Choroid plexus epithelial cell (primary cell): ENCODE data around the gene C19orf73.

Source experiments
- DNase-seq: peaks from one replicate; pipeline ENCODE4 v3.0.0-alpha.2; 2010; ENCODE audit warnings: low read depth
- H3K4me3 ChIP-seq: 2 replicates; pipeline ENCODE4 v1.5.1; 2011; ENCODE audit warnings: low read depth, mild to moderate bottlenecking, control low read depth, low read length, moderate library complexity
- CTCF ChIP-seq: conservative IDR thresholded peaks from 2 replicates; pipeline ENCODE4 v1.5.1; 2011; ENCODE audit warnings: low read depth, mild to moderate bottlenecking, control low read depth, inconsistent platforms, low read length, moderate library complexity

The C19orf73 gene

DNA sequence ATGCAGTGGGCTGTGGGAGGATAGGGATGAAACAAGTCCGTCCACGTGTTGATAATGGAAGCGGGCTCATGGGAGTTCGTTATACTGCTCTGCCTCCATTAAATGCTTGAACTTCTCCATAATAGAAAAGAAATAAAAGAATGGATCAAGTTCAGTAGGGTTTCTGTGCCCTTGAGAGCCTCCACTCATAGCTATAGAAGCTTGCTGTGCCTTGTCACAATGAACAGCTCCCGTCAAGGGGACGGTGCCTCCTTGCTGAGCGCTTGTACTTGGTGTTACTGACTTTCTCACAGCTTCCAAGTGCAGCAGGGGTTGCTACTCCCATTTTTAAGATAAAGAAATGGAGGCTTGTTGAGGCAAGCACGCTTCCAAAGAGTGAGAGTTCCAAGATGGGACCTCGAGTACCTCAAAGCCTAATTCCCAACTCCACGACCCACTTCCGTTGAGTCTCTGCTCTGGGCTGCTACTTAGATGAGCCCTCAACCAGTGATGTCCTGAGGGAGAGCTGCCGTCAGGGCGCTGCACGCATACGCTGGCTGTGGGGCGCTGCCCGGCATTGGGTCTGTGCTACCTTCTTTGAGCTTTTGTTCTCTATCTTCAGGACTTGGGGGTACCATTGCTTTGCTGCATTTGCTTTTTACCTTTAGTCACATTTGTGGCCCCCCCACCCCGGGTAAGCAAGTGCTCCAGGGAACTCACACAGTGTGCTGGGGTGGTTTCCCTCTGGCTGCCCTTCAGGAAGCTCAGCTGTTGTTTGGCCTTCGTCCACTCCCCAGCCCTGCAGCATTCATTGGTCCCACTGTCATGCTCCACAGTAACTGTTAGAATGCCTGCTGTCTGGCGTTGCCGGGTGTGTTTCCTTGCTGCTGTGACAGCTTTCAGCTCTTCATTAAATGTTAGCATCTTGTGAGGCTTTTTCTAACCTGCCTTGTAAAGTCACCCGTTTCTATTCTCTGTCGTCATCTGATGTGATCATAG, 24.1 kb downstream of the C19orf73 start:
- no peak overlapping the region for H3K4me3 ChIP-seq
- DNase-seq: no peak
- no peak for TF ChIP-seq CTCF

GRCh38 chr19:49092686-49093085, 26.3 kb downstream of the C19orf73 start:
- H3K4me3 ChIP-seq: no peak overlapping the region
- no peak for DNase-seq
- TF ChIP-seq CTCF: no peak

- no peak for DNase-seq
- H3K4me3 ChIP-seq: no peak overlapping the region
- no peak for TF ChIP-seq CTCF
These were observed 27.4 kb downstream of the C19orf73 start for GRCh38 chr19:49091391-49092038.

DNA sequence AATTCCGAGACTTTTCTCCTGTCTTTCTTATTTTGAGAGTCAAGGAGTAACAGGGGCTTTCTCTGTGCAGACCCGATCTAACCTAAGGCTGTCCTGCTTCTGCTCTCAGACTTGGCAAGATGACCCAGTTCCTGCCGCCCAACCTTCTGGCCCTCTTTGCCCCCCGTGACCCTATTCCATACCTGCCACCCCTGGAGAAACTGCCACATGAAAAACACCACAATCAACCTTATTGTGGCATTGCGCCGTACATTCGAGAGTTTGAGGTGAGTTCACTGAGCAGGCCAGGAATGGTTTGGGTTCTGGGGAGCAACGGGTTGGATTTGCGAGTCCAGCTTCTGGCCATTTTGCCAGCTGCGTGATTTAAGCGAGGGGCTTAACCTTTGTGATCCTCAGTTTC, 32.6 kb downstream of the C19orf73 start:
- H3K4me3 ChIP-seq: peak overlapping the region; percentile 74
- DNase-seq: no peak
- no peak for TF ChIP-seq CTCF

DNA sequence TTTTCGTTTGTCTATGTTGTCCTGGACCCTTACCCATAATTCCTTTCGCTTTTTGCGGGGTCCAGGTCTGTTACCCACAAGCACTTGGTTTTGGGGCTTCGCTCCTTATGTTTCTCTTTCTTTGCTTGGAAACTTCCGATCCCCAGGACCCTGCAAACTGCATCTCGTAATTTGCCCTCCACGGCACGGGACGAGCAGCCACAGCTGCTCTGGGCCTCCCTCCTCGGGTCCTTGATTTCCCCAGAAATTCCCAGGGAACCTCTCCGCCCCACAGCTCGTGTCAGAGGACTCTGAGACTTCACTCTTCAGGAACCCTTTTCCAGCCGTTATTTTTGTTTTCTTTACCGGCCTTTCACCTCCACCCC, 33.1 kb downstream of the C19orf73 start:
- H3K4me3 ChIP-seq: peak overlapping the region; percentile 74
- no peak for TF ChIP-seq CTCF
- DNase-seq: peak; percentile 25

DNA sequence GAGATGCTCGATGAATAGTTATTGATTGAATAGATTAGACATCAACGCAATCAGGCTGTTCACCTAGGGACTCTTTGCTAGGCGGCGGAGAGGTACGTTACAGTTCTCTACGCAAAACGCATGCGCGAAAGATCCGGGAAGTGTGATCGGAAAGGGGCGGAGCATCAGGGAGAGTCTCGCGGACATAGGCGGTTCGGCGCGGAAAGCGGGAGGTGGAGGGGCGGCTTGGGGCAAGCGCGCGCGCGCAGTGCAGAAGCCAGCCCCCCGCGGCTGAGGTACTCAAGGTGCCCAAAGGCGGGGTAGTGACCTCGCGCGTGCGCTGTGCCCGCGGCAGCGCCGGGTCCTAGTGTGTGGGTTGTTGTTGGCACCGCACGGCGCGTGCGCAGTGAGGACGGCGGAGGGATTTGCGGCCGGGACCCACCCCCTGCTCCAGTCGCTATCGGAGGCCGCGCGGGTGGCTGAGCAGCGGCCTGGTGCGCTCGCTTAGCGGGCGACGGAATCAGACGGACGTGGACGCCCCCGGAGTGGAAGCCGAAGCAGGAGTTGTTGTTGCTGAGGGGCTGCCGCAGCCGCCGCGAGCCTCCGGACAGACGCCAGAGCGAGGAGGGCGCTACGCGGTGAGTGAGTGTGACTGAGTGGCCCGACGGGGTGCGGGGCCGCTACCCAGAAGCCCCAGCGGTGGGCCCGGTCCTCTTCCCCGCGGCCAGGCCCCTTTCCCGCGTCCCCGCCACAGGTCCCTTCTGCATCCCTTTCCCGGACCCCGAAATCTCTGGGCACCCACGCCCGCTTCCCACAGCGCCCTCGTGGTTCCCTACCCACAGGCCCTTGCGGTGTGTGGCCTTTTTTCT, 33.7 kb downstream of the C19orf73 start, which contains the start of gene SNRNP70:
Gene SNRNP70, plus strand, starts transcription at position 432 of the 848 bp plus-strand sequence. CDS start 964 bp downstream, outside the sequence.
- peak; percentile 100 for DNase-seq
- no peak for TF ChIP-seq CTCF

More for the DNA sequence above, 33.7 kb downstream of the C19orf73 start, which contains the start of gene SNRNP70:
- peak within 1 kb of the TSS; percentile 74 for H3K4me3 ChIP-seq
